H1 (cell line): ENCODE results near the gene CLDN9. TPM values are rescaled to one million over a fixed set of nuclear protein-coding genes. Genes with fewer than 3 reads are reported as not detected.

Experiments used
- ASH2L ChIP-seq: fragments of 200-600, 300-600 bp; sonication (generic); IDR thresholded peaks from one replicate; pipeline ENCODE4 v1.7.1; 2017; ENCODE audit warnings: low read length
- ATF2 ChIP-seq: IDR thresholded peaks from 2 replicates; pipeline ENCODE4 v1.6.1; 2012; ENCODE audit warnings: low read length, inconsistent platforms
- BACH1 ChIP-seq: IDR thresholded peaks from 2 replicates; pipeline ENCODE4 v1.6.1; 2012; ENCODE audit warnings: low read length, improper control_type of control experiment
- CTBP2 ChIP-seq: IDR thresholded peaks from 2 replicates; pipeline ENCODE4 v1.7.0; 2011; ENCODE audit warnings: borderline replicate concordance, mild to moderate bottlenecking, moderate library complexity, mixed read lengths, low read length; ENCODE audit not compliant: insufficient read depth, insufficient read length
- EP300 ChIP-seq, 2 experiments: IDR thresholded peaks; 1 replicate in 1 of 2; 2 replicates in 1 of 2; pipeline ENCODE4 v1.6.1; 2011 to 2012; ENCODE audit warnings: low read depth in 2 of 2, low read length in 2 of 2, mild to moderate bottlenecking in 2 of 2, borderline replicate concordance in 1 of 2, inconsistent platforms in 1 of 2, moderate library complexity in 1 of 2
- GABPA ChIP-seq: IDR thresholded peaks from 2 replicates; pipeline ENCODE4 v1.6.1; 2011; ENCODE audit warnings: mild to moderate bottlenecking, low read length, moderate library complexity, borderline replicate concordance; ENCODE audit not compliant: insufficient read depth
- GTF2F1 ChIP-seq: IDR thresholded peaks from 2 replicates; pipeline ENCODE4 v1.6.1; 2012; ENCODE audit warnings: low read depth, low read length, improper control_type of control experiment, borderline replicate concordance
- JUND ChIP-seq: IDR thresholded peaks from 2 replicates; pipeline ENCODE4 v1.6.1; 2011; ENCODE audit warnings: mild to moderate bottlenecking, improper control_type of control experiment, low read length
- KDM1A ChIP-seq: fragments of 200-600, 300-600 bp; sonication (generic); IDR thresholded peaks from 2 replicates; pipeline ENCODE4 v1.7.1; 2016; ENCODE audit warnings: mild to moderate bottlenecking, low read length, borderline replicate concordance
- KDM4A ChIP-seq: IDR thresholded peaks from one replicate; pipeline ENCODE4 v1.7.1; 2012; ENCODE audit warnings: low read depth, mild to moderate bottlenecking, moderate library complexity, low read length, inconsistent platforms; ENCODE audit not compliant: severe bottlenecking
- POLR2A ChIP-seq, 2 experiments: IDR thresholded peaks; 1 replicate in 1 of 2; 2 replicates in 1 of 2; pipeline ENCODE4 v1.6.1; 2011; ENCODE audit warnings: low read depth in 2 of 2, low read length in 2 of 2, mild to moderate bottlenecking in 2 of 2; ENCODE audit errors: control extremely low read depth in 1 of 2
- POU5F1 ChIP-seq: IDR thresholded peaks from 2 replicates; pipeline ENCODE4 v1.6.1; 2011; ENCODE audit warnings: low read depth, mild to moderate bottlenecking, low read length, moderate library complexity
- RXRA ChIP-seq: IDR thresholded peaks from 2 replicates; pipeline ENCODE4 v1.6.1; 2011; ENCODE audit warnings: low read depth, mild to moderate bottlenecking, low read length, moderate library complexity; ENCODE audit not compliant: insufficient read depth
- SIN3A ChIP-seq, 2 experiments: IDR thresholded peaks in 1 of 2; conservative IDR thresholded peaks in 1 of 2; 2 replicates each; pipeline ENCODE4 v1.6.1; 2011 to 2012; ENCODE audit warnings: low read length in 2 of 2, improper control_type of control experiment in 1 of 2, low read depth in 1 of 2, mild to moderate bottlenecking in 1 of 2
- SRF ChIP-seq: IDR thresholded peaks from 2 replicates; pipeline ENCODE4 v1.6.1; 2011; ENCODE audit warnings: mild to moderate bottlenecking, low read depth, low read length, moderate library complexity
- TBP ChIP-seq: IDR thresholded peaks from 2 replicates; pipeline ENCODE4 v1.6.1; 2011; ENCODE audit warnings: low read depth, low read length, improper control_type of control experiment
- USF2 ChIP-seq: IDR thresholded peaks from 2 replicates; pipeline ENCODE4 v1.6.1; 2011; ENCODE audit warnings: low read length, improper control_type of control experiment
- ZNF274 ChIP-seq: IDR thresholded peaks from 2 replicates; pipeline ENCODE4 v1.7.0; 2012; ENCODE audit warnings: low read length, borderline replicate concordance; ENCODE audit errors: extremely low read depth
- polyA plus RNA-seq, 7 experiments: library from polyadenylated mRNA; depleted of rRNA in 3 of 7; stranded (reverse) in 5 of 7; unstranded in 2 of 7; fragments of >200 nt in 5 of 7; fragments of 200-250 nt in 2 of 7; gene quantifications; 1 replicate in 5 of 7; 2 replicates in 1 of 7; 4 replicates in 1 of 7; pipeline versions ENCODE4 v1.2.1 to v1.2.3, GENCODE V29; 2011 to 2013; ENCODE audit warnings: missing spikeins in 2 of 7, mixed read lengths in 2 of 7
- total RNA-seq: library from RNA; stranded (reverse); fragmentation: NEBNext Ultra II Directional; extraction: Animal tissue kit (Norgen Biotek cat#: 25700); gene quantifications from 2 replicates; pipeline ENCODE4 v1.2.1, GENCODE V29; 2021
- TF ChIP-seq, protein P1 (sequence below): IDR thresholded peaks from 2 replicates; pipeline ENCODE4 v1.6.1; 2012; ENCODE audit warnings: inconsistent platforms
- TF ChIP-seq, protein P2 (sequence below): IDR thresholded peaks from 2 replicates; pipeline ENCODE4 v1.6.1; 2012; ENCODE audit warnings: inconsistent platforms

The CLDN9 gene
- total and polyA plus RNA-seq, 2 of the 8 experiments (the other 6 are each of a cell fraction or from before 2014, with no cell fraction given) = 0.60 to 0.89 TPM

DNA sequence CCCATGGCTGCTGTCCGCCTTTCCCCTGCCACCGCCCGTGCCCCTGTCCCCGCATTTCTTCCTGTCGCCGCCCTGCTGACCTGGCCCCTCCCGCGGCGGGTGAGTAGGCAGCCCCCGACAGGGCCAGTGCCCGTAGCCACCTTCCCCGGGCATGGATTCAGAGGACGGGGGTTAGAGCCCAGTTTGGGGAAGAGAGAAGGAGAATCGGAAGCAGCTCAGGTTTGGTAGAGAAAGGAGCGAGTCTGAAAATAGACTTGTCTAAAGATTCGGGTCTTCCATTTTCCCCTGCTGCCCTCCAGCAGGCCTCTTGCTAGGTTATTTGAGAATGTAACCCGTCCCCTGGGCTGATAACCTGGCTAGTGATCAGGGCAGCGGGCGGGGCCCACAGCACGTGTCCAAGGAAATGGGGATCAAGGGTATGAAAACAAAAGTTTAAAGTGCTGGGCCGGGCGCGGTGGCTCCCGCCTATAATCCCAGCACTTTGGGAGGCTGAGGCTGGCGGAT lies 7.9 kb upstream of the CLDN9 start (continued):
- TF ChIP-seq, protein P1, sequence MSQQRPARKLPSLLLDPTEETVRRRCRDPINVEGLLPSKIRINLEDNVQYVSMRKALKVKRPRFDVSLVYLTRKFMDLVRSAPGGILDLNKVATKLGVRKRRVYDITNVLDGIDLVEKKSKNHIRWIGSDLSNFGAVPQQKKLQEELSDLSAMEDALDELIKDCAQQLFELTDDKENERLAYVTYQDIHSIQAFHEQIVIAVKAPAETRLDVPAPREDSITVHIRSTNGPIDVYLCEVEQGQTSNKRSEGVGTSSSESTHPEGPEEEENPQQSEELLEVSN = peak; percentile 57; the same call in 1 of the 2 replicates
- TF ChIP-seq KDM1A (no peak), ASH2L (peak; percentile 24), ZNF274 (no peak), ATF2 (no peak), GABPA (no peak), BACH1 (no peak), POLR2A (IDR thresholded peaks at IDR 0.05; ENCODE audit: control extremely low read depth in 1 of 2, low read depth in 2 of 2, low read length in 2 of 2) (0 out of 3 replicates have a peak, but pooled peaks of 1 of the 2 experiments have one; percentile 32), CTBP2 (no peak), POU5F1 (no peak), USF2 (peak; percentile 58), JUND (no peak), RXRA (no peak), EP300 (IDR thresholded peaks at IDR 0.05; ENCODE audit: borderline replicate concordance in 1 of 2, low read depth in 2 of 2, low read length in 2 of 2) (no peak), SIN3A (conservative IDR thresholded peaks at IDR 0.05 in 1 of 2, IDR thresholded peaks at IDR 0.05 in 1 of 2; ENCODE audit: low read depth in 1 of 2, low read length in 2 of 2) (0 out of 4 replicates have a peak, but pooled peaks of 1 of the 2 experiments have one; percentile 49), GTF2F1 (no peak), KDM4A (no peak), TBP (peak; percentile 21; the same call in 1 of the 2 replicates), SRF (no peak)
- TF ChIP-seq, protein P2, sequence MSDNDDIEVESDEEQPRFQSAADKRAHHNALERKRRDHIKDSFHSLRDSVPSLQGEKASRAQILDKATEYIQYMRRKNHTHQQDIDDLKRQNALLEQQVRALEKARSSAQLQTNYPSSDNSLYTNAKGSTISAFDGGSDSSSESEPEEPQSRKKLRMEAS = peak; percentile 79
